LNCaP clone FGC (cell line): ENCODE results near the gene STAP1.

Experiments
- DNase-seq: peaks from one replicate; pipeline ENCODE4 v3.0.0-alpha.2; 2011; ENCODE audit warnings: low read depth
- H3K4me3 ChIP-seq: 2 replicates; pipeline ENCODE4 v1.5.1; 2011; ENCODE audit warnings: mild to moderate bottlenecking, low read depth, low read length, control low read depth
- CTCF ChIP-seq: IDR thresholded peaks from 2 replicates; pipeline ENCODE4 v1.5.1; 2012; ENCODE audit warnings: mild to moderate bottlenecking; ENCODE audit not compliant: control insufficient read depth, insufficient read depth; ENCODE audit errors: extremely low read depth

STAP1 gene

GRCh38 chr4:67555447-67555846 is 3.1 kb upstream of the STAP1 start:
- TF ChIP-seq CTCF, result no peak
- no peak for DNase-seq
- H3K4me3 ChIP-seq, result no peak overlapping the region

- TF ChIP-seq CTCF, result no peak
- DNase-seq, result no peak
- H3K4me3 ChIP-seq, result no peak overlapping the region
These were observed 2.1 kb upstream of the STAP1 start for GRCh38 chr4:67556436-67556835.

GRCh38 chr4:67565284-67565683 is 6.8 kb downstream of the STAP1 start:
- H3K4me3 ChIP-seq, result no peak overlapping the region
- DNase-seq, result no peak
- TF ChIP-seq CTCF, result no peak

- no peak for TF ChIP-seq CTCF
- no peak for DNase-seq
- H3K4me3 ChIP-seq, result no peak overlapping the region
These were observed 7.8 kb downstream of the STAP1 start for GRCh38 chr4:67566335-67566734.

- no peak for TF ChIP-seq CTCF
- DNase-seq, result no peak
These were observed 10.3 kb downstream of the STAP1 start for GRCh38 chr4:67568820-67569219.

GRCh38 chr4:67570537-67570936 is 12.0 kb downstream of the STAP1 start:
- no peak for DNase-seq
- no peak for TF ChIP-seq CTCF
- H3K4me3 ChIP-seq, result no peak overlapping the region

More at GRCh38 chr4:67568820-67569219, 10.3 kb downstream of the STAP1 start:
- no peak overlapping the region for H3K4me3 ChIP-seq

GRCh38 chr4:67571975-67572374 is 13.4 kb downstream of the STAP1 start:
- no peak overlapping the region for H3K4me3 ChIP-seq
- DNase-seq, result no peak
- TF ChIP-seq CTCF, result no peak
